ENCODE measurements around the gene TSPAN7.

Gene TSPAN7

GRCh38 chrX:38669428-38669827 is 108.1 kb downstream of the TSPAN7 start:
- no peak overlapping the region for H3K4me3 ChIP-seq (ENCODE audit: low read length)
- no peak for TF ChIP-seq CTCF (conservative IDR thresholded peaks at IDR 0.05; ENCODE audit: low read depth, low read length)
- DNase-seq (ENCODE audit: low read depth) = no peak

GRCh38 chrX:38672646-38673045 is 111.3 kb downstream of the TSPAN7 start:
- DNase-seq (ENCODE audit: low read depth) = no peak
- no peak for TF ChIP-seq CTCF (conservative IDR thresholded peaks at IDR 0.05; ENCODE audit: low read depth, low read length)
- H3K4me3 ChIP-seq (ENCODE audit: low read length) = no peak overlapping the region

- no peak for TF ChIP-seq CTCF (conservative IDR thresholded peaks at IDR 0.05; ENCODE audit: low read depth, low read length)
- no peak overlapping the region for H3K4me3 ChIP-seq (ENCODE audit: low read length)
- no peak for DNase-seq (ENCODE audit: low read depth)
Measured at GRCh38 chrX:38675856-38676255, 114.5 kb downstream of the TSPAN7 start.

- no peak overlapping the region for H3K4me3 ChIP-seq (ENCODE audit: low read length)
- no peak for DNase-seq (ENCODE audit: low read depth)
- TF ChIP-seq CTCF (conservative IDR thresholded peaks at IDR 0.05; ENCODE audit: low read depth, low read length) = no peak
Measured at GRCh38 chrX:38678183-38678582, 116.8 kb downstream of the TSPAN7 start.

GRCh38 chrX:38678821-38679220 is 117.5 kb downstream of the TSPAN7 start:
- no peak for TF ChIP-seq CTCF (conservative IDR thresholded peaks at IDR 0.05; ENCODE audit: low read depth, low read length)
- no peak for DNase-seq (ENCODE audit: low read depth)

GRCh38 chrX:38679695-38680094 is 118.4 kb downstream of the TSPAN7 start:
- H3K4me3 ChIP-seq (ENCODE audit: low read length) = no peak overlapping the region
- TF ChIP-seq CTCF (conservative IDR thresholded peaks at IDR 0.05; ENCODE audit: low read depth, low read length) = no peak
- no peak for DNase-seq (ENCODE audit: low read depth)

More at GRCh38 chrX:38678821-38679220, 117.5 kb downstream of the TSPAN7 start:
- no peak overlapping the region for H3K4me3 ChIP-seq (ENCODE audit: low read length)

- TF ChIP-seq CTCF (conservative IDR thresholded peaks at IDR 0.05; ENCODE audit: low read depth, low read length) = no peak
- H3K4me3 ChIP-seq (ENCODE audit: low read length) = no peak overlapping the region
- DNase-seq (ENCODE audit: low read depth) = no peak
Measured at GRCh38 chrX:38682095-38682494, 120.8 kb downstream of the TSPAN7 start.

Measured in retinal pigment epithelial cell (primary cell).